HepG2 (cell line): Measurements from ENCODE around the gene NEK8. TPM values are rescaled to one million over a fixed set of nuclear protein-coding genes. Genes with fewer than 3 reads are reported as not detected.

Experiments
- E2F2 ChIP-seq: sonication (generic); formaldehyde crosslinking; IDR thresholded peaks from 2 replicates; pipeline ENCODE4 v1.4.0; 2020; ENCODE audit warnings: missing genetic modification reagents, borderline replicate concordance
- FOXC1 ChIP-seq: sonication (generic); formaldehyde crosslinking; IDR thresholded peaks from 2 replicates; pipeline ENCODE4 v1.8.0; 2022; ENCODE audit warnings: mild to moderate bottlenecking, missing genetic modification reagents, borderline replicate concordance
- FOXK1 ChIP-seq: sonication (generic); formaldehyde crosslinking; IDR thresholded peaks from 2 replicates; pipeline ENCODE4 v1.4.0; 2020; ENCODE audit warnings: low read depth, missing genetic modification reagents, borderline replicate concordance
- FOXP4 ChIP-seq: sonication (generic); formaldehyde crosslinking; IDR thresholded peaks from 2 replicates; pipeline ENCODE4 v1.4.0; 2020; ENCODE audit warnings: missing genetic modification reagents
- HMG20A ChIP-seq: IDR thresholded peaks from 2 replicates; pipeline ENCODE4 v1.6.1; 2016; ENCODE audit warnings: borderline replicate concordance
- HNF4A ChIP-seq: sonication (generic); formaldehyde crosslinking; IDR thresholded peaks from 2 replicates; pipeline ENCODE4 v1.4.0; 2020; ENCODE audit warnings: missing genetic modification reagents
- HOXD1 ChIP-seq: sonication (generic); formaldehyde crosslinking; IDR thresholded peaks from 2 replicates; pipeline ENCODE4 v1.5.0; 2020; ENCODE audit warnings: missing genetic modification reagents
- KDM4B ChIP-seq: sonication (generic); formaldehyde crosslinking; IDR thresholded peaks from 2 replicates; pipeline ENCODE4 v1.4.0; 2020; ENCODE audit warnings: missing genetic modification reagents
- KLF16 ChIP-seq, 2 experiments: sonication (generic) in 1 of 2; formaldehyde crosslinking in 1 of 2; IDR thresholded peaks; 2 replicates each; pipeline versions ENCODE4 v1.6.1 to v1.8.0; 2016 to 2023; ENCODE audit warnings: missing genetic modification reagents in 2 of 2, missing compliant biosample characterization in 1 of 2
- MAFK ChIP-seq, 2 experiments: IDR thresholded peaks in 1 of 2; conservative IDR thresholded peaks in 1 of 2; 2 replicates each; pipeline ENCODE4 v1.6.1; 2011; ENCODE audit warnings: improper control_type of control experiment in 2 of 2, low read length in 2 of 2
- MED1 ChIP-seq: sonication (generic); formaldehyde crosslinking; IDR thresholded peaks from 2 replicates; pipeline ENCODE4 v1.4.0; 2020; ENCODE audit warnings: missing genetic modification reagents
- MEIS2 ChIP-seq: sonication (generic); formaldehyde crosslinking; IDR thresholded peaks from 2 replicates; pipeline ENCODE4 v1.9.0; 2021; ENCODE audit warnings: mild to moderate bottlenecking, missing genetic modification reagents
- PAXIP1 ChIP-seq: sonication (generic); formaldehyde crosslinking; conservative IDR thresholded peaks from 2 replicates; pipeline ENCODE4 v1.4.0; 2020; ENCODE audit warnings: mild to moderate bottlenecking, missing genetic modification reagents, moderate library complexity
- RARA ChIP-seq: IDR thresholded peaks from 2 replicates; pipeline ENCODE4 v1.6.1; 2016; ENCODE audit warnings: missing genetic modification reagents, missing compliant biosample characterization
- SAP130 ChIP-seq: IDR thresholded peaks from 2 replicates; pipeline ENCODE4 v1.6.1; 2016; ENCODE audit warnings: low read depth
- SOX13 ChIP-seq, 3 experiments: fragments of 450-650 bp in 1 of 3; sonication (generic) in 1 of 3; formaldehyde crosslinking in 1 of 3; IDR thresholded peaks in 2 of 3; conservative IDR thresholded peaks in 1 of 3; 2 replicates each; pipeline versions ENCODE4 v1.5.0 to v1.6.1; 2016 to 2020; ENCODE audit warnings: antibody characterized with exemption in 1 of 3, mild to moderate bottlenecking in 1 of 3, missing compliant biosample characterization in 1 of 3, missing genetic modification reagents in 1 of 3, moderate library complexity in 1 of 3
- ZNF160 ChIP-seq: sonication (generic); formaldehyde crosslinking; IDR thresholded peaks from 2 replicates; pipeline ENCODE4 v1.8.0; 2022; ENCODE audit warnings: mild to moderate bottlenecking, inconsistent platforms, missing genetic modification reagents
- ZNF331 ChIP-seq: sonication (generic); formaldehyde crosslinking; IDR thresholded peaks from 2 replicates; pipeline ENCODE4 v1.4.0; 2020; ENCODE audit warnings: missing genetic modification reagents
- ZNF614 ChIP-seq: IDR thresholded peaks from 2 replicates; pipeline ENCODE4 v1.6.1; 2018; ENCODE audit warnings: missing biosample characterization, missing genetic modification reagents, inconsistent platforms, borderline replicate concordance
- polyA plus RNA-seq, 8 experiments: library from polyadenylated mRNA; depleted of rRNA in 3 of 8; stranded (reverse) in 7 of 8; unstranded in 1 of 8; fragments of >200 nt; fragmentation: Illumina TruSeq in 4 of 8; extraction: Trizol in 4 of 8; gene quantifications; 2 replicates each; pipeline versions ENCODE4 v1.2.1 to v1.2.3, GENCODE V29; 2011 to 2016; ENCODE audit warnings: low read depth in 4 of 8, missing spikeins in 1 of 8, mixed read lengths in 1 of 8; ENCODE audit not compliant: insufficient read depth in 1 of 8
- total RNA-seq, 5 experiments: library from RNA; depleted of rRNA; stranded (reverse); fragments of >200 nt; fragmentation: Illumina TruSeq; extraction: Trizol; gene quantifications; 2 replicates each; pipeline ENCODE4 v1.2.3, GENCODE V29; 2016; ENCODE audit warnings: low read depth in 1 of 5
- TF ChIP-seq, protein P1 (sequence below): sonication (generic); formaldehyde crosslinking; IDR thresholded peaks from 2 replicates; pipeline ENCODE4 v1.4.0; 2020; ENCODE audit warnings: missing genetic modification reagents

NEK8 gene
- total and polyA plus RNA-seq, 2 of the 13 experiments (the other 11 are each of a cell fraction or from before 2014, with no cell fraction given), result 5.8 to 13.5 TPM

GRCh38 chr17:28788100-28788499 lies 59.5 kb downstream of the NEK8 start (continued):
- peak; percentile 64; the same call in 1 of the 2 replicates for TF ChIP-seq KDM4B (CRISPR knock-in tag)
- no peak for TF ChIP-seq E2F2 (CRISPR knock-in tag)
- TF ChIP-seq HOXD1, result 0 out of 2 replicates have a peak, but pooled peaks have one; percentile 47
- TF ChIP-seq MED1 (CRISPR knock-in tag), result peak; percentile 68; the same call in 1 of the 2 replicates
- TF ChIP-seq KLF16 (CRISPR knock-in tag; IDR thresholded peaks at IDR 0.05), result peak in 1 of 2 experiments; percentile 69; a peak in 1 of 4 replicates
- no peak for TF ChIP-seq MAFK (conservative IDR thresholded peaks at IDR 0.05 in 1 of 2, IDR thresholded peaks at IDR 0.05 in 1 of 2; ENCODE audit: low read length in 2 of 2)
- peak; percentile 40; the same call in 1 of the 2 replicates for TF ChIP-seq ZNF331
- TF ChIP-seq SAP130 (CRISPR knock-in tag), result peak; percentile 69
- peak; percentile 58; the same call in 1 of the 2 replicates for TF ChIP-seq PAXIP1
- TF ChIP-seq FOXK1 (CRISPR knock-in tag), result peak; percentile 20; the same call in 1 of the 2 replicates
- TF ChIP-seq SOX13 (IDR thresholded peaks at IDR 0.05), result no peak
- TF ChIP-seq SOX13 (CRISPR knock-in tag; conservative IDR thresholded peaks at IDR 0.05 in 1 of 2, IDR thresholded peaks at IDR 0.05 in 1 of 2), result peak in 1 of 2 experiments; percentile 67; a peak in 2 of 4 replicates
- peak; percentile 61; the same call in 1 of the 2 replicates for TF ChIP-seq HMG20A
- no peak for TF ChIP-seq FOXC1
- TF ChIP-seq, protein P1, sequence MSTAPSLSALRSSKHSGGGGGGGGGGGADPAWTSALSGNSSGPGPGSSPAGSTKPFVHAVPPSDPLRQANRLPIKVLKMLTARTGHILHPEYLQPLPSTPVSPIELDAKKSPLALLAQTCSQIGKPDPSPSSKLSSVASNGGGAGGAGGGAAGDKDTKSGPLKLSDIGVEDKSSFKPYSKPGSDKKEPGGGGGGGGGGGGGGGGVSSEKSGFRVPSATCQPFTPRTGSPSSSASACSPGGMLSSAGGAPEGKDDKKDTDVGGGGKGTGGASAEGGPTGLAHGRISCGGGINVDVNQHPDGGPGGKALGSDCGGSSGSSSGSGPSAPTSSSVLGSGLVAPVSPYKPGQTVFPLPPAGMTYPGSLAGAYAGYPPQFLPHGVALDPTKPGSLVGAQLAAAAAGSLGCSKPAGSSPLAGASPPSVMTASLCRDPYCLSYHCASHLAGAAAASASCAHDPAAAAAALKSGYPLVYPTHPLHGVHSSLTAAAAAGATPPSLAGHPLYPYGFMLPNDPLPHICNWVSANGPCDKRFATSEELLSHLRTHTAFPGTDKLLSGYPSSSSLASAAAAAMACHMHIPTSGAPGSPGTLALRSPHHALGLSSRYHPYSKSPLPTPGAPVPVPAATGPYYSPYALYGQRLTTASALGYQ, result 0 out of 2 replicates have a peak, but pooled peaks have one; percentile 19
- no peak for TF ChIP-seq ZNF160 (CRISPR knock-in tag)
- TF ChIP-seq RARA, result peak; percentile 81
- peak; percentile 66; the same call in 1 of the 2 replicates for TF ChIP-seq MEIS2 (CRISPR knock-in tag)
- peak; percentile 36; the same call in 1 of the 2 replicates for TF ChIP-seq ZNF614
- 0 out of 2 replicates have a peak, but pooled peaks have one; percentile 29 for TF ChIP-seq FOXP4 (CRISPR knock-in tag)
- peak; percentile 73 for TF ChIP-seq HNF4A (CRISPR knock-in tag)
